Liver (tissue), 9 donors: ENCODE data around the gene TAS2R16. TPM values are rescaled to one million over a fixed set of nuclear protein-coding genes. Genes with fewer than 3 reads are reported as not detected.

ENCODE experiments used
- DNase-seq: peaks from one replicate; pipeline ENCODE4 v3.0.0-alpha.2; 2017; ENCODE audit warnings: low spot score
- H3K27ac ChIP-seq, 2 donors: one replicate each; pipeline ENCODE4 v1.7.0; 2013; ENCODE audit warnings: inconsistent platforms in 2 of 2, low read length in 2 of 2, control low read depth in 1 of 2, low read depth in 1 of 2, mild to moderate bottlenecking in 1 of 2
- H3K27me3 ChIP-seq, 4 donors: one replicate each; pipeline versions ENCODE4 v1.6.1 to v1.7.0; 2013; ENCODE audit warnings: low read length in 3 of 4, inconsistent platforms in 1 of 4, mild to moderate bottlenecking in 1 of 4, moderate library complexity in 1 of 4; ENCODE audit not compliant: control insufficient read depth in 4 of 4, insufficient read depth in 4 of 4
- H3K36me3 ChIP-seq, 4 donors: one replicate each; pipeline versions ENCODE4 v1.6.1 to v1.7.0; 2013; ENCODE audit warnings: low read length in 3 of 4, mild to moderate bottlenecking in 3 of 4, low read depth in 1 of 4, moderate library complexity in 1 of 4; ENCODE audit not compliant: control insufficient read depth in 4 of 4, insufficient read depth in 3 of 4
- H3K4me1 ChIP-seq, 4 donors: one replicate each; pipeline versions ENCODE4 v1.6.1 to v1.7.0; 2013; ENCODE audit warnings: low read length in 3 of 4, mild to moderate bottlenecking in 3 of 4, moderate library complexity in 1 of 4; ENCODE audit not compliant: control insufficient read depth in 4 of 4, insufficient read depth in 4 of 4
- H3K4me3 ChIP-seq, 3 donors: one replicate each; pipeline versions ENCODE4 v1.6.1 to v1.7.0; 2013; ENCODE audit warnings: low read length in 3 of 3, control low read depth in 1 of 3, low read depth in 1 of 3, mild to moderate bottlenecking in 1 of 3
- H3K9ac ChIP-seq, 2 donors: one replicate each; pipeline ENCODE4 v1.7.0; 2013; ENCODE audit warnings: low read length in 2 of 2, mild to moderate bottlenecking in 2 of 2, moderate library complexity in 2 of 2, control low read depth in 1 of 2, low read depth in 1 of 2
- H3K9me3 ChIP-seq, 4 donors: one replicate each; pipeline versions ENCODE4 v1.6.1 to v1.7.0; 2013; ENCODE audit warnings: low read length in 3 of 4; ENCODE audit not compliant: control insufficient read depth in 4 of 4
- EGR1 ChIP-seq, 2 donors: IDR thresholded peaks; 2 replicates each; pipeline ENCODE4 v1.6.1; 2016 to 2018; ENCODE audit warnings: antibody characterized with exemption in 2 of 2, low read depth in 2 of 2
- FOXA1 ChIP-seq: IDR thresholded peaks from 2 replicates; pipeline ENCODE4 v1.6.1; 2016; ENCODE audit warnings: antibody characterized with exemption
- FOXA2 ChIP-seq: IDR thresholded peaks from 2 replicates; pipeline ENCODE4 v1.6.1; 2016; ENCODE audit warnings: antibody characterized with exemption
- GABPA ChIP-seq, 2 donors: IDR thresholded peaks in 1 of 2; conservative IDR thresholded peaks in 1 of 2; 2 replicates each; pipeline ENCODE4 v1.6.1; 2016; ENCODE audit warnings: antibody characterized with exemption in 2 of 2, mild to moderate bottlenecking in 1 of 2, moderate library complexity in 1 of 2
- HNF4A ChIP-seq, 2 donors: conservative IDR thresholded peaks; 2 replicates each; pipeline ENCODE4 v1.6.1; 2016; ENCODE audit warnings: antibody characterized with exemption in 2 of 2, mild to moderate bottlenecking in 2 of 2
- HNF4G ChIP-seq: IDR thresholded peaks from 2 replicates; pipeline ENCODE4 v1.6.1; 2016; ENCODE audit warnings: antibody characterized with exemption
- JUND ChIP-seq, 2 donors: IDR thresholded peaks; 2 replicates each; pipeline ENCODE4 v1.6.1; 2016; ENCODE audit warnings: antibody characterized with exemption in 2 of 2
- NR2F2 ChIP-seq: IDR thresholded peaks from 2 replicates; pipeline ENCODE4 v1.6.1; 2016; ENCODE audit warnings: antibody characterized with exemption
- RAD21 ChIP-seq, 2 donors: IDR thresholded peaks; 2 replicates each; pipeline ENCODE4 v1.6.1; 2016; ENCODE audit warnings: antibody characterized with exemption in 2 of 2, mild to moderate bottlenecking in 2 of 2
- RXRA ChIP-seq, 2 donors: IDR thresholded peaks; 2 replicates each; pipeline ENCODE4 v1.6.1; 2017 to 2018; ENCODE audit warnings: antibody characterized with exemption in 2 of 2, mild to moderate bottlenecking in 1 of 2
- SP1 ChIP-seq: IDR thresholded peaks from 2 replicates; pipeline ENCODE4 v1.6.1; 2018; ENCODE audit warnings: antibody characterized with exemption, mild to moderate bottlenecking
- TAF1 ChIP-seq: conservative IDR thresholded peaks from 2 replicates; pipeline ENCODE4 v1.6.1; 2016; ENCODE audit warnings: antibody characterized with exemption, mild to moderate bottlenecking
- YY1 ChIP-seq: IDR thresholded peaks from 2 replicates; pipeline ENCODE4 v1.6.1; 2016; ENCODE audit warnings: antibody characterized with exemption, mild to moderate bottlenecking
- WGBS: extraction: QIAGEN DNeasy Blood & Tissue Kit; methylation state at CpG from one replicate; pipeline ENCODE4 v1.1.7; 2013; 5-methylcytosine and 5-hydroxymethylcytosine counted together
- polyA plus RNA-seq, 2 donors: library from polyadenylated mRNA; stranded (reverse) in 1 of 2; unstranded in 1 of 2; fragments of 200-250 nt in 1 of 2; fragments of >200 nt in 1 of 2; fragmentation: Nextera tagmentation in 1 of 2; extraction: Ambion mirVana in 1 of 2; gene quantifications; one replicate each; pipeline versions ENCODE4 v1.2.1 to v1.2.3, GENCODE V29; 2013 to 2015
- total RNA-seq, 2 donors: library from RNA; depleted of rRNA; stranded (reverse); fragments of >200 nt; gene quantifications; one replicate each; pipeline ENCODE4 v1.2.3, GENCODE V29; 2014
- TF ChIP-seq, protein P1 (sequence below): IDR thresholded peaks from 2 replicates; pipeline ENCODE4 v1.6.1; 2016; ENCODE audit warnings: antibody characterized with exemption
- TF ChIP-seq, protein P2 (sequence below): IDR thresholded peaks from 2 replicates; pipeline ENCODE4 v1.6.1; 2016; ENCODE audit warnings: antibody characterized with exemption, mild to moderate bottlenecking
- TF ChIP-seq, protein P3 (sequence below): IDR thresholded peaks from 2 replicates; pipeline ENCODE4 v1.6.1; 2016; ENCODE audit warnings: antibody characterized with exemption
- TF ChIP-seq, protein P4 (sequence below): IDR thresholded peaks from 2 replicates; pipeline ENCODE4 v1.6.1; 2016; ENCODE audit warnings: antibody characterized with exemption
- TF ChIP-seq, protein P5 (sequence below): fragments of 150-350 bp; IDR thresholded peaks from 2 replicates; pipeline ENCODE4 v1.5.1; 2017; ENCODE audit warnings: improper control_type of control experiment, low read depth, low read length; ENCODE audit not compliant: missing input control
- donor health status: healthy.
- donor health status: healthy.
- donor health status: healthy.
- donor health status: healthy.
- donor health status: healthy.

TAS2R16 gene
- total and polyA plus RNA-seq, 4 donors: not detected

DNA sequence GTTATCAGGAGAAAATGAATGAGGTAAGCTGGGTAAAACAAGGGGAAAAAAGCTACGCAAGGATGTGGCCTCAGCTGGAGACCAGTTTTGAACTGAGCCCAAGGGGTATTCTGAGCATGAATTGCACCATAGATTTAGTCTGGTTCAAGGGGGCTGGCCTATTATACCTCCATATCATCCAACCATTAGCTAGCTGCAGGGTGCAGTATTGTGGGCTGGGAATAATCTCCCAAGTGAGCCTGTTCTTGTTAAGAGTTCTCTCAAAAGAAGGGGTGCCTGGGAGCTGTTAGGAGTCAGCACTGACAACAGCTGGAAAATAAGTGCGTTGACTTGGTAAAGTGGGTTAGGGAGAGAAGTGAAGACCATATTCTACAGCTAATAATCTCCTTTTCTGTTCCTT, 8.0 kb downstream of the TAS2R16 start:
- DNase-seq: no peak
- H3K36me3 ChIP-seq: no peaks in the 10 kb centered on the region
- H3K27me3 ChIP-seq: no peaks in the 10 kb centered on the region
- TF ChIP-seq HNF4G (no peak), HNF4A (conservative IDR thresholded peaks at IDR 0.05) (no peak), RAD21 (IDR thresholded peaks at IDR 0.05) (no peak), NR2F2 (no peak), RXRA (IDR thresholded peaks at IDR 0.05) (no peak), SP1 (no peak), TAF1 (no peak), FOXA1 (no peak), EGR1 (IDR thresholded peaks at IDR 0.05; ENCODE audit: low read depth in 2 of 2) (no peak), GABPA (IDR thresholded peaks at IDR 0.05 in 1 of 2, conservative IDR thresholded peaks at IDR 0.05 in 1 of 2) (no peak), FOXA2 (no peak), JUND (IDR thresholded peaks at IDR 0.05) (no peak), YY1 (no peak)
- TF ChIP-seq, protein P1, sequence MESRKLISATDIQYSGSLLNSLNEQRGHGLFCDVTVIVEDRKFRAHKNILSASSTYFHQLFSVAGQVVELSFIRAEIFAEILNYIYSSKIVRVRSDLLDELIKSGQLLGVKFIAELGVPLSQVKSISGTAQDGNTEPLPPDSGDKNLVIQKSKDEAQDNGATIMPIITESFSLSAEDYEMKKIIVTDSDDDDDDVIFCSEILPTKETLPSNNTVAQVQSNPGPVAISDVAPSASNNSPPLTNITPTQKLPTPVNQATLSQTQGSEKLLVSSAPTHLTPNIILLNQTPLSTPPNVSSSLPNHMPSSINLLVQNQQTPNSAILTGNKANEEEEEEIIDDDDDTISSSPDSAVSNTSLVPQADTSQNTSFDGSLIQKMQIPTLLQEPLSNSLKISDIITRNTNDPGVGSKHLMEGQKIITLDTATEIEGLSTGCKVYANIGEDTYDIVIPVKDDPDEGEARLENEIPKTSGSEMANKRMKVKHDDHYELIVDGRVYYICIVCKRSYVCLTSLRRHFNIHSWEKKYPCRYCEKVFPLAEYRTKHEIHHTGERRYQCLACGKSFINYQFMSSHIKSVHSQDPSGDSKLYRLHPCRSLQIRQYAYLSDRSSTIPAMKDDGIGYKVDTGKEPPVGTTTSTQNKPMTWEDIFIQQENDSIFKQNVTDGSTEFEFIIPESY: no peak
- TF ChIP-seq, protein P2, sequence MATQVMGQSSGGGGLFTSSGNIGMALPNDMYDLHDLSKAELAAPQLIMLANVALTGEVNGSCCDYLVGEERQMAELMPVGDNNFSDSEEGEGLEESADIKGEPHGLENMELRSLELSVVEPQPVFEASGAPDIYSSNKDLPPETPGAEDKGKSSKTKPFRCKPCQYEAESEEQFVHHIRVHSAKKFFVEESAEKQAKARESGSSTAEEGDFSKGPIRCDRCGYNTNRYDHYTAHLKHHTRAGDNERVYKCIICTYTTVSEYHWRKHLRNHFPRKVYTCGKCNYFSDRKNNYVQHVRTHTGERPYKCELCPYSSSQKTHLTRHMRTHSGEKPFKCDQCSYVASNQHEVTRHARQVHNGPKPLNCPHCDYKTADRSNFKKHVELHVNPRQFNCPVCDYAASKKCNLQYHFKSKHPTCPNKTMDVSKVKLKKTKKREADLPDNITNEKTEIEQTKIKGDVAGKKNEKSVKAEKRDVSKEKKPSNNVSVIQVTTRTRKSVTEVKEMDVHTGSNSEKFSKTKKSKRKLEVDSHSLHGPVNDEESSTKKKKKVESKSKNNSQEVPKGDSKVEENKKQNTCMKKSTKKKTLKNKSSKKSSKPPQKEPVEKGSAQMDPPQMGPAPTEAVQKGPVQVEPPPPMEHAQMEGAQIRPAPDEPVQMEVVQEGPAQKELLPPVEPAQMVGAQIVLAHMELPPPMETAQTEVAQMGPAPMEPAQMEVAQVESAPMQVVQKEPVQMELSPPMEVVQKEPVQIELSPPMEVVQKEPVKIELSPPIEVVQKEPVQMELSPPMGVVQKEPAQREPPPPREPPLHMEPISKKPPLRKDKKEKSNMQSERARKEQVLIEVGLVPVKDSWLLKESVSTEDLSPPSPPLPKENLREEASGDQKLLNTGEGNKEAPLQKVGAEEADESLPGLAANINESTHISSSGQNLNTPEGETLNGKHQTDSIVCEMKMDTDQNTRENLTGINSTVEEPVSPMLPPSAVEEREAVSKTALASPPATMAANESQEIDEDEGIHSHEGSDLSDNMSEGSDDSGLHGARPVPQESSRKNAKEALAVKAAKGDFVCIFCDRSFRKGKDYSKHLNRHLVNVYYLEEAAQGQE: no peak
- TF ChIP-seq, protein P3, sequence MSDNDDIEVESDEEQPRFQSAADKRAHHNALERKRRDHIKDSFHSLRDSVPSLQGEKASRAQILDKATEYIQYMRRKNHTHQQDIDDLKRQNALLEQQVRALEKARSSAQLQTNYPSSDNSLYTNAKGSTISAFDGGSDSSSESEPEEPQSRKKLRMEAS: no peak
- TF ChIP-seq, protein P4, sequence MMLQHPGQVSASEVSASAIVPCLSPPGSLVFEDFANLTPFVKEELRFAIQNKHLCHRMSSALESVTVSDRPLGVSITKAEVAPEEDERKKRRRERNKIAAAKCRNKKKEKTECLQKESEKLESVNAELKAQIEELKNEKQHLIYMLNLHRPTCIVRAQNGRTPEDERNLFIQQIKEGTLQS: no peak
- TF ChIP-seq, protein P5, sequence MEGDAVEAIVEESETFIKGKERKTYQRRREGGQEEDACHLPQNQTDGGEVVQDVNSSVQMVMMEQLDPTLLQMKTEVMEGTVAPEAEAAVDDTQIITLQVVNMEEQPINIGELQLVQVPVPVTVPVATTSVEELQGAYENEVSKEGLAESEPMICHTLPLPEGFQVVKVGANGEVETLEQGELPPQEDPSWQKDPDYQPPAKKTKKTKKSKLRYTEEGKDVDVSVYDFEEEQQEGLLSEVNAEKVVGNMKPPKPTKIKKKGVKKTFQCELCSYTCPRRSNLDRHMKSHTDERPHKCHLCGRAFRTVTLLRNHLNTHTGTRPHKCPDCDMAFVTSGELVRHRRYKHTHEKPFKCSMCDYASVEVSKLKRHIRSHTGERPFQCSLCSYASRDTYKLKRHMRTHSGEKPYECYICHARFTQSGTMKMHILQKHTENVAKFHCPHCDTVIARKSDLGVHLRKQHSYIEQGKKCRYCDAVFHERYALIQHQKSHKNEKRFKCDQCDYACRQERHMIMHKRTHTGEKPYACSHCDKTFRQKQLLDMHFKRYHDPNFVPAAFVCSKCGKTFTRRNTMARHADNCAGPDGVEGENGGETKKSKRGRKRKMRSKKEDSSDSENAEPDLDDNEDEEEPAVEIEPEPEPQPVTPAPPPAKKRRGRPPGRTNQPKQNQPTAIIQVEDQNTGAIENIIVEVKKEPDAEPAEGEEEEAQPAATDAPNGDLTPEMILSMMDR: no peak
- no peak overlapping the region for H3K4me3 ChIP-seq
- H3K4me1 ChIP-seq: no peaks in the 10 kb centered on the region
- H3K9ac ChIP-seq: no peak overlapping the region
- H3K9me3 ChIP-seq: peaks cover 0 to 3% (median 0%) of the 10 kb centered on the region in 4 donors
- 82% methylated on average over 2 of the region's 2 CpGs for WGBS
- H3K27ac ChIP-seq: no peak overlapping the region
